Spleen (tissue), 11 donors: ENCODE results near the gene FGGY. TPM values are rescaled to one million over a fixed set of nuclear protein-coding genes. Genes with fewer than 3 reads are reported as not detected.

Source experiments
- DNase-seq: peaks from one replicate; pipeline ENCODE4 v3.0.0-alpha.2; 2020
- H3K27ac ChIP-seq, 8 donors: fragments of 200-600 bp; sonication (generic) in 7 of 8; 1 replicate in 4 of 8; 2 replicates in 4 of 8; pipeline versions ENCODE4 v1.5.0 to v1.8.0; 2016 to 2021; ENCODE audit warnings: inconsistent platforms in 4 of 8, mild to moderate bottlenecking in 4 of 8, moderate library complexity in 1 of 8
- H3K27me3 ChIP-seq, 7 donors: fragments of 200-600 bp; sonication (generic) in 6 of 7; replicated peaks in 1 of 7; 1 replicate in 4 of 7; 2 replicates in 3 of 7; pipeline versions ENCODE4 v1.5.0 to v1.8.0; 2016 to 2021; ENCODE audit warnings: inconsistent platforms in 3 of 7, mild to moderate bottlenecking in 1 of 7
- H3K36me3 ChIP-seq, 6 donors: fragments of 200-600 bp; sonication (generic) in 5 of 6; 1 replicate in 4 of 6; 2 replicates in 2 of 6; pipeline versions ENCODE4 v1.5.0 to v1.8.0; 2016 to 2021; ENCODE audit warnings: inconsistent platforms in 2 of 6
- H3K4me1 ChIP-seq, 6 donors: fragments of 200-600 bp; sonication (generic) in 5 of 6; 1 replicate in 3 of 6; 2 replicates in 3 of 6; pipeline versions ENCODE4 v1.5.0 to v1.8.0; 2016 to 2021; ENCODE audit warnings: inconsistent platforms in 3 of 6
- H3K4me3 ChIP-seq, 8 donors: fragments of 200-600 bp; sonication (generic) in 7 of 8; 1 replicate in 4 of 8; 2 replicates in 4 of 8; pipeline versions ENCODE4 v1.5.0 to v1.8.0; 2016 to 2021; ENCODE audit warnings: inconsistent platforms in 4 of 8, mild to moderate bottlenecking in 4 of 8, moderate library complexity in 2 of 8
- H3K9me3 ChIP-seq, 8 donors: fragments of 200-600 bp; sonication (generic) in 7 of 8; 1 replicate in 4 of 8; 2 replicates in 4 of 8; pipeline versions ENCODE4 v1.5.0 to v1.8.0; 2016 to 2021; ENCODE audit warnings: inconsistent platforms in 4 of 8
- CTCF ChIP-seq, 11 experiments: fragments of 200-600 bp in 7 of 11; fragments of 450-650 bp in 4 of 11; sonication (generic) in 4 of 11; IDR thresholded peaks in 8 of 11; conservative IDR thresholded peaks in 3 of 11; 1 replicate in 7 of 11; 2 replicates in 4 of 11; pipeline versions ENCODE4 v1.4.0 to v1.8.0; 2016 to 2021; ENCODE audit warnings: antibody characterized with exemption in 11 of 11, inconsistent platforms in 4 of 11, mild to moderate bottlenecking in 1 of 11
- POLR2A ChIP-seq, 3 donors: fragments of 450-650 bp; IDR thresholded peaks; one replicate each; pipeline ENCODE4 v1.5.1; 2017; ENCODE audit warnings: antibody characterized with exemption in 3 of 3, mild to moderate bottlenecking in 1 of 3
- POLR2AphosphoS5 ChIP-seq, 3 donors: sonication (generic); formaldehyde crosslinking; IDR thresholded peaks; one replicate each; pipeline ENCODE4 v1.5.1; 2017; ENCODE audit warnings: antibody characterized with exemption in 3 of 3
- WGBS, 5 donors: extraction: QIAGEN DNeasy Blood & Tissue Kit in 3 of 5; methylation state at CpG; one replicate each; pipeline versions ENCODE4 v1.1.5 to v1.1.7; 2013 to 2018; 5-methylcytosine and 5-hydroxymethylcytosine counted together
- intact Hi-C: fragments of 100-400 bp; cut with DNase I; formaldehyde crosslinking; loops from one replicate; pipeline ENCODE4 v1.15.0; 2023; ENCODE audit warnings: low total_unique reads
- polyA plus RNA-seq, 3 donors: library from polyadenylated mRNA; stranded (reverse); fragments of 200-250 nt; gene quantifications; one replicate each; pipeline ENCODE4 v1.2.1, GENCODE V29; 2013
- total RNA-seq, 7 donors: library from RNA; depleted of rRNA in 3 of 7; stranded (reverse); fragments of >200 nt in 3 of 7; fragmentation: NEBNext Ultra II Directional in 4 of 7; extraction: Animal tissue kit (Norgen Biotek cat#: 25700) in 4 of 7; gene quantifications; one replicate each; pipeline versions ENCODE4 v1.1.0 to v1.2.1, GENCODE V29; 2016 to 2021
- donor health status: healthy with polysubstance abuse.
- donor health status: DM: no; HTN: no; CAD: no; lungs with moderate emphysema.
- donor health status: DM: no; HTN: no; CAD: no.
- donor health status: Bipolar disorder and iron deficiency.
- donor health status: healthy.
- donor health status: DM: no; HTN: no; CAD: no.
- donor health status: DM: yes; HTN: yes; CAD: no.

The FGGY gene
- total and polyA plus RNA-seq, 10 donors = 1.7 to 27.8 (median 13.2) TPM

DNA sequence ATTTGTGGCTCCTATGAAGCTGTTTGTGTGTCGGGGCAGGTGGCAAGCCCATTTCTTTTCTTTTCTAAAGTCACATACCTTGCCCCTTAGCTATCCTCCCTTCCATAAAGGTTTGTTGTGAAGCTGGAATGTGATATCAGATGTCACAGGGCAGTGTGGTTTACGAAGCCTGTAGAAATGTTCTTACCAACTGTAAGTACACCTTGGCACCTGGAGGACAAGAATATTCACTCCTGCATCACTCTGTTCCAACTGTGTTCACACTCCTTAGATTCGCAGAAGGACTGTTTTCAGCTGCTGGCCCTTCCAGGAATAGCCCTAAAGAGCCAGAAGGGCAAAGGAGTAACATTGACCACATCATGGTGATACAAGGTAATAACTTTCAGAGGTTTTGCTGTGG, 176.9 kb downstream of the FGGY start:
- no peaks in the 10 kb centered on the region for H3K27me3 ChIP-seq
- DNase-seq = no peak
- H3K9me3 ChIP-seq = peaks cover 0 to 16% (median 5%) of the 10 kb centered on the region in 8 donors
- no peaks in the 10 kb centered on the region for H3K4me1 ChIP-seq
- H3K27ac ChIP-seq = no peak overlapping the region
- peaks cover 0 to 4% (median 0%) of the 10 kb centered on the region in 6 donors for H3K36me3 ChIP-seq
- intact Hi-C loops = no loop called here
- TF ChIP-seq CTCF (IDR thresholded peaks at IDR 0.05 in 8 of 11, conservative IDR thresholded peaks at IDR 0.05 in 3 of 11) (no peak), POLR2AphosphoS5 (IDR thresholded peaks at IDR 0.05) (no peak), POLR2A (IDR thresholded peaks at IDR 0.05) (no peak)
- WGBS, 5 donors = 93 to 96% (median 94%) methylated on average over 3 of the region's 3 CpGs
- H3K4me3 ChIP-seq = no peak overlapping the region

GRCh38 chr1:59474496-59474895, 177.6 kb downstream of the FGGY start:
- intact Hi-C loops = no loop called here
- Histone ChIP-seq H3K36me3 (peaks cover 0 to 4% (median 0%) of the 10 kb centered on the region in 6 donors), H3K9me3 (peaks cover 0 to 9% (median 0%) of the 10 kb centered on the region in 8 donors), H3K27me3 (no peaks in the 10 kb centered on the region), H3K4me3 (no peak overlapping the region), H3K27ac (no peak overlapping the region), H3K4me1 (no peaks in the 10 kb centered on the region)
- TF ChIP-seq POLR2A (IDR thresholded peaks at IDR 0.05) (no peak), POLR2AphosphoS5 (IDR thresholded peaks at IDR 0.05) (no peak), CTCF (IDR thresholded peaks at IDR 0.05 in 8 of 11, conservative IDR thresholded peaks at IDR 0.05 in 3 of 11) (no peak)
- no peak for DNase-seq
- 77 to 91% (median 87%) methylated on average over 2 of the region's 2 CpGs for WGBS, 5 donors

DNA sequence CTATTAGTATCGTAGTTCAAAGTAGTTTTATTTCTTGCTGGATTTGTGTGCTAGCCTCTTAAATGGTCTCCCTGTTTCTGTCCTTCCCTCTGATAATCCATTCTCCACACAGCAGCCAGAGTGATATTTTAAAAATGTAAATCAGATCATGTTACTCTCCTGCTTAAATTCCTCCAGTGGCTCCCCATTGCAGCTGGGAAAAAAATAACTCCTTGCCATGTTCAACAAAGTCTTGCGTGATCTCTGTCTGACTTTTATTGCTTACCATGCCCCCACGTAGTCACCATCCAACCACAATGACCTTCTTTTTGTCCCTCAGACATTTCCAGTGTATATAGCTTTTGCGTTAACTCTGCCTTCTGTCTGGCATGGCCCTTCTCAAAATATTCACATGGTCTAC, 178.8 kb downstream of the FGGY start:
- 87 to 96% (median 90%) methylated on average over 4 of the region's 4 CpGs for WGBS, 5 donors
- TF ChIP-seq POLR2AphosphoS5 (IDR thresholded peaks at IDR 0.05) (no peak), POLR2A (IDR thresholded peaks at IDR 0.05) (no peak), CTCF (IDR thresholded peaks at IDR 0.05 in 8 of 11, conservative IDR thresholded peaks at IDR 0.05 in 3 of 11) (no peak)
- DNase-seq = no peak

DNA sequence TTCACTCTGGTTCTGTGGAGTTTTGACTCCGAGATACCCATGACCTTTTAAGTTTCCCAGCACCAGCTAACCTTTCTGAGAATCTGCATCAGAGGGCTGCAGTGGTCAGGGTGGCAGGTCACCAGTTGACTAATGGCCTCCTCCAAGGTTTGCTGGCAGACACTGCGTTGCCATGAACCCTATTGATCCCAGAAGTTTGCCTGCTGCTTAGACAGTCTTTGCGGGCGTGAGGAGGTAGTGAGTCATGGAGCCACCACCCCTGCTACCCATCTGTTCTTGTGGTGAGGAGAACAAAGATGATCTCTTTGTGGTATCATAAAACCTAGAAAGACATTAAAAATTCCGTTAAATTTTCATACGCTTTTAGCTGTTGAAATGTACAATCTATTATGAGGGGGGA, 180.4 kb downstream of the FGGY start:
- Histone ChIP-seq H3K4me3 (no peak overlapping the region), H3K36me3 (peaks cover 0 to 4% (median 0%) of the 10 kb centered on the region in 6 donors), H3K27me3 (no peaks in the 10 kb centered on the region), H3K4me1 (no peaks in the 10 kb centered on the region), H3K27ac (no peak overlapping the region), H3K9me3 (peaks cover 0 to 2% (median 0%) of the 10 kb centered on the region in 8 donors)
- intact Hi-C loops = no loop called here
- DNase-seq = no peak
- TF ChIP-seq POLR2A (IDR thresholded peaks at IDR 0.05) = no peak
- TF ChIP-seq CTCF (IDR thresholded peaks at IDR 0.05 in 8 of 11, conservative IDR thresholded peaks at IDR 0.05 in 3 of 11) = no peak
- no peak for TF ChIP-seq POLR2AphosphoS5 (IDR thresholded peaks at IDR 0.05)
- WGBS, 5 donors = 80 to 90% (median 86%) methylated on average over 6 of the region's 6 CpGs

More for the DNA sequence above, 178.8 kb downstream of the FGGY start:
- peaks cover 0 to 4% (median 0%) of the 10 kb centered on the region in 6 donors for H3K36me3 ChIP-seq
- peaks cover 0 to 7% (median 0%) of the 10 kb centered on the region in 8 donors for H3K9me3 ChIP-seq
- H3K27me3 ChIP-seq = no peaks in the 10 kb centered on the region
- no peaks in the 10 kb centered on the region for H3K4me1 ChIP-seq
- H3K4me3 ChIP-seq = no peak overlapping the region
- no peak overlapping the region for H3K27ac ChIP-seq
- intact Hi-C loops = no loop called here
